Measurements from ENCODE around the gene CYP11A1.

GRCh38 chr15:74307827-74308811 lies 59.3 kb downstream of the CYP11A1 start:
- TF ChIP-seq, protein P1, sequence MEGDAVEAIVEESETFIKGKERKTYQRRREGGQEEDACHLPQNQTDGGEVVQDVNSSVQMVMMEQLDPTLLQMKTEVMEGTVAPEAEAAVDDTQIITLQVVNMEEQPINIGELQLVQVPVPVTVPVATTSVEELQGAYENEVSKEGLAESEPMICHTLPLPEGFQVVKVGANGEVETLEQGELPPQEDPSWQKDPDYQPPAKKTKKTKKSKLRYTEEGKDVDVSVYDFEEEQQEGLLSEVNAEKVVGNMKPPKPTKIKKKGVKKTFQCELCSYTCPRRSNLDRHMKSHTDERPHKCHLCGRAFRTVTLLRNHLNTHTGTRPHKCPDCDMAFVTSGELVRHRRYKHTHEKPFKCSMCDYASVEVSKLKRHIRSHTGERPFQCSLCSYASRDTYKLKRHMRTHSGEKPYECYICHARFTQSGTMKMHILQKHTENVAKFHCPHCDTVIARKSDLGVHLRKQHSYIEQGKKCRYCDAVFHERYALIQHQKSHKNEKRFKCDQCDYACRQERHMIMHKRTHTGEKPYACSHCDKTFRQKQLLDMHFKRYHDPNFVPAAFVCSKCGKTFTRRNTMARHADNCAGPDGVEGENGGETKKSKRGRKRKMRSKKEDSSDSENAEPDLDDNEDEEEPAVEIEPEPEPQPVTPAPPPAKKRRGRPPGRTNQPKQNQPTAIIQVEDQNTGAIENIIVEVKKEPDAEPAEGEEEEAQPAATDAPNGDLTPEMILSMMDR (IDR thresholded peaks at IDR 0.05), result peak in 3 of 4 experiments; percentile 48 to 79 (median 65)
- no peak for TF ChIP-seq POLR2A (IDR thresholded peaks at IDR 0.05)

Measured in gastroesophageal sphincter (tissue), 3 donors.